Measurements from ENCODE around the gene ANXA5. TPM values are rescaled to one million over a fixed set of nuclear protein-coding genes. Genes with fewer than 3 reads are reported as not detected.

ANXA5 gene
- total RNA-seq, 1 donor from 2014 or later: 426 TPM

- Histone ChIP-seq H3K4me3 (no peak overlapping the region), H3K4me1 (no peaks in the 10 kb centered on the region), H3K27ac (no peak overlapping the region), H3K9me3 (no peaks in the 10 kb centered on the region), H3K36me3 (no peaks in the 10 kb centered on the region), H3K27me3 (ENCODE audit: low read depth) (no peaks in the 10 kb centered on the region)
- no peak for DNase-seq
- TF ChIP-seq CTCF (IDR thresholded peaks at IDR 0.05): no peak
- intact Hi-C loops (cut with DNase I): loop anchor here (10.0 kb wide), 1 partner anchor 278 kb away; no protein-coding TSS in a partner anchor
- no peak for ATAC-seq
Measured at GRCh38 chr4:121653214-121653613, 43.6 kb downstream of the ANXA5 start.

GRCh38 chr4:121651597-121651996 lies 45.2 kb downstream of the ANXA5 start:
- Histone ChIP-seq H3K4me1 (no peaks in the 10 kb centered on the region), H3K27me3 (ENCODE audit: low read depth) (no peaks in the 10 kb centered on the region), H3K27ac (no peak overlapping the region), H3K36me3 (no peaks in the 10 kb centered on the region), H3K4me3 (no peak overlapping the region), H3K9me3 (no peaks in the 10 kb centered on the region)
- no peak for TF ChIP-seq CTCF (IDR thresholded peaks at IDR 0.05)
- intact Hi-C loops (cut with DNase I): loop anchor here (10.0 kb wide), 1 partner anchor 277 kb away; no protein-coding TSS in a partner anchor
- no peak for ATAC-seq
- no peak for DNase-seq

DNA sequence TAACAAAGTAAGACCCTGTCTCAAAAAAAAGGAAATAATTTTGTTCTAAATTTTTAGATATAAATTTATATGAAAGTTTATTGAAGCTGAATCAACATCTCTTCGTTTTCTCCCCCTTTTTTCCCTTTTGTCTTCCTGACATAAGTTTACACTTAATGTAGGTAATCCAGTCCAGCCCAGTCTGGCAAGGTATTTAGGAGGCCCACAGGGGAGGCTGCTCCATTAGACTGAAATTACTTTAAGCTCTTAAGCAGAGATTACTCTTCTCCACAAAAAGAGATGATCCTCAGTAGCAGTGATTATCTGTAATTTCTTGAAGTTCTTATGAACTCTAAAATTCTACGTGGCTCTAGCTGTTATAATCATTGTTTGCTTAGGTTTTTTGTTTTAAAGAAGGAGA lies 46.0 kb downstream of the ANXA5 start:
- Histone ChIP-seq H3K36me3 (no peaks in the 10 kb centered on the region), H3K9me3 (no peaks in the 10 kb centered on the region), H3K4me1 (no peaks in the 10 kb centered on the region), H3K27me3 (ENCODE audit: low read depth) (no peaks in the 10 kb centered on the region), H3K27ac (no peak overlapping the region), H3K4me3 (no peak overlapping the region)
- DNase-seq (no peak), ATAC-seq (no peak)
- intact Hi-C loops (cut with DNase I): loop anchor here (10.0 kb wide), 1 partner anchor 276 kb away; no protein-coding TSS in a partner anchor
- TF ChIP-seq CTCF (IDR thresholded peaks at IDR 0.05): no peak

DNA sequence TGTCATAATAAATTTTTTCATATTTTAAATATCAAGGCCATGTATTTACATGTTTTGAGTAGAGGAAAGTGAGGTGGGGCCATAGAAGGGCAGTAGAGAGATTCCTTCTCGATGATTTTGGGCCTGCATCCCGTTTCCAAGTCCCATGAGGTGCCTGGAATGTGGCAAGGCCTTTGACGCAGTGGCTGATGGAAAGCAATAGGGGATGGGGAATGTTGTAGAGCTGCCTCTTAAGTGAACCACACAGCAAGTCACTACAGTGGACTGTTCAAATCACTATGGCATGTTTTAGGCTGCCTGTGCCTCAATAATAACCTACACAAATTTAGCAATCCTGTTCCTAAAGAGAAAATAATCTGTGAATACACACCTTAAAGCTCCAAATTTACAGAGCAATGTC lies 48.3 kb downstream of the ANXA5 start:
- no peak for TF ChIP-seq CTCF (IDR thresholded peaks at IDR 0.05)
- ATAC-seq (no peak), DNase-seq (no peak)

DNA sequence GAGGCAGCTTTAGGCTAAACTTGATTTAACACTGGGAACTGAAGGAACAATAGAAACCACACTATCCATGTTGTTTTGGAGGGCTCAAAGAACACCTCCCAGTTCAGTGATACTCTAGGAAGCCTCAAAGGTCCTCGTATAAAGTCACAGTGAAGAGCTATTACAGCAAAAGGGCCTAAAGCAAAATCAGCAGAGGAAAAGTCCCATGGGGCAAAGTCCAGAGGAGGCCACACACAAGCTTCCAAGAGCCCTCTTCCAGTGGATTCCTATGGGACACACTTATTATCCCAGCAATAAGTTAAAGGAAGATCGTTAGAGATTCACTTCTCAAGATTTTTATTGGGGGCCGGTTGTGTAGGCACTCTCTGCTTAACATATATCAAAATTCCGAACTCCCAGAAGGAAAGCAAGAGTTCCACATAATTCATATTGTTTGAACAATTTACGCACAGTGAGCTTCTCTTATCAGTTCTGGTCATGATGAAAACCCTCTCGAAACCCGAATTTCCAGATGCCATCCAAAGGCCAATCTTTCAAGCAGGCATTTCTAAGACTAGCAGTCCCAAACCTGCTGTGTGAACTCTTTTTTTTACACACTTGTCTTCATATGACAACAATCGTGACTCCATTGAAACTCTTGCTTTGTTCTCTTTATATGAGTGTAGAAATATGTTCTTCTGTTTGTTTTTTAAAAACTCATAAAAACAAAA lies 53.7 kb downstream of the ANXA5 start:
- no peak for ATAC-seq
- no peak for DNase-seq

More for the DNA sequence above, 48.3 kb downstream of the ANXA5 start:
- intact Hi-C loops (cut with DNase I): loop anchor here (10.0 kb wide), 1 partner anchor 164 kb away; no protein-coding TSS in a partner anchor
- H3K27ac ChIP-seq: no peak overlapping the region
- H3K36me3 ChIP-seq: no peaks in the 10 kb centered on the region
- H3K27me3 ChIP-seq (ENCODE audit: low read depth): no peaks in the 10 kb centered on the region
- no peaks in the 10 kb centered on the region for H3K4me1 ChIP-seq
- no peaks in the 10 kb centered on the region for H3K9me3 ChIP-seq
- H3K4me3 ChIP-seq: no peak overlapping the region

More for the DNA sequence above, 53.7 kb downstream of the ANXA5 start:
- intact Hi-C loops (cut with DNase I): loop anchor here (10.0 kb wide), 1 partner anchor 158 kb away; no protein-coding TSS in a partner anchor
- Histone ChIP-seq H3K27me3 (ENCODE audit: low read depth) (no peaks in the 10 kb centered on the region), H3K4me3 (no peak overlapping the region), H3K27ac (no peak overlapping the region), H3K9me3 (no peaks in the 10 kb centered on the region), H3K4me1 (no peaks in the 10 kb centered on the region), H3K36me3 (no peaks in the 10 kb centered on the region)
- TF ChIP-seq CTCF (IDR thresholded peaks at IDR 0.05): no peak
